Ovary (tissue), 9 donors: ENCODE data around the gene IRAK4. TPM values are rescaled to one million over a fixed set of nuclear protein-coding genes. Genes with fewer than 3 reads are reported as not detected.

Experiments
- DNase-seq, 5 donors: peaks; one replicate each; pipeline ENCODE4 v3.0.0-alpha.2; 2019 to 2020
- H3K27ac ChIP-seq, 2 donors: fragments of 200-600 bp; one replicate each; pipeline versions ENCODE4 v1.5.1 to v1.8.0; 2019 to 2022
- H3K27me3 ChIP-seq: fragments of 200-600 bp; one replicate; pipeline ENCODE4 v1.8.0; 2022
- H3K36me3 ChIP-seq: fragments of 200-600 bp; sonication (generic); one replicate; pipeline ENCODE4 v1.5.1; 2019
- H3K4me1 ChIP-seq: one replicate; pipeline ENCODE4 v1.8.1; 2013; ENCODE audit warnings: mild to moderate bottlenecking, moderate library complexity; ENCODE audit not compliant: insufficient read depth
- H3K4me3 ChIP-seq: fragments of 200-600 bp; sonication (generic); one replicate; pipeline ENCODE4 v1.5.1; 2017
- H3K9me3 ChIP-seq, 2 donors: fragments of 200-600 bp in 1 of 2; sonication (generic) in 1 of 2; one replicate each; pipeline versions ENCODE4 v1.5.1 to v1.8.1; 2013 to 2019; ENCODE audit warnings: mild to moderate bottlenecking in 1 of 2, moderate library complexity in 1 of 2
- EP300 ChIP-seq: sonication (generic); formaldehyde crosslinking; IDR thresholded peaks from one replicate; pipeline ENCODE4 v1.6.1; 2017; ENCODE audit warnings: antibody characterized with exemption
- POLR2A ChIP-seq: fragments of 450-650 bp; IDR thresholded peaks from one replicate; pipeline ENCODE4 v1.6.1; 2017; ENCODE audit warnings: antibody characterized with exemption, mild to moderate bottlenecking, moderate library complexity
- WGBS, 3 donors: extraction: QIAGEN DNeasy Blood & Tissue Kit in 1 of 3; methylation state at CpG; one replicate each; pipeline versions ENCODE4 v1.1.5 to v1.1.7; 2013 to 2017; 5-methylcytosine and 5-hydroxymethylcytosine counted together
- intact Hi-C, 4 donors: fragments of 100-400 bp; cut with DNase I; formaldehyde crosslinking; loops; one replicate each; pipeline versions ENCODE4 v1.11.0 to v1.15.1; 2022 to 2023
- polyA plus RNA-seq, 2 donors: library from polyadenylated mRNA; stranded (reverse); fragments of 200-250 nt in 1 of 2; fragments of 350-450 nt in 1 of 2; fragmentation: Illumina TruSeq in 1 of 2; extraction: RNeasy Lipid Tissue Mini Kit (QIAGEN cat#74804) in 1 of 2; gene quantifications; one replicate each; pipeline ENCODE4 v1.2.3, GENCODE V29; 2013 to 2014
- total RNA-seq, 7 donors: library from RNA; depleted of rRNA in 2 of 7; stranded (reverse); fragments of >200 nt in 2 of 7; fragmentation: NEBNext Ultra II Directional in 3 of 7; extraction: Animal tissue kit (Norgen Biotek cat#: 25700) in 3 of 7; gene quantifications; one replicate each; pipeline versions ENCODE4 v1.1.0 to v1.2.4, GENCODE V29; 2016 to 2023
- TF ChIP-seq, protein P1 (sequence below), 3 donors: fragments of 450-650 bp in 2 of 3; fragments of 200-600 bp in 1 of 3; IDR thresholded peaks; one replicate each; pipeline versions ENCODE4 v1.5.1 to v1.8.0; 2016 to 2022; ENCODE audit warnings: antibody characterized with exemption in 3 of 3, mild to moderate bottlenecking in 1 of 3
- donor health status: DM: no; HTN: no; CAD: no; lungs with moderate emphysema.
- donor health status: DM: no; HTN: no; CAD: no.
- donor health status: Bipolar disorder and iron deficiency.
- donor health status: DM: yes; HTN: yes; CAD: no.
- donor health status: DM: no; HTN: no; CAD: no.
- donor health status: DM: yes; HTN: yes; CAD: no.

The IRAK4 gene
- total and polyA plus RNA-seq, 9 donors = 7.8 to 18.5 (median 12.9) TPM

DNA sequence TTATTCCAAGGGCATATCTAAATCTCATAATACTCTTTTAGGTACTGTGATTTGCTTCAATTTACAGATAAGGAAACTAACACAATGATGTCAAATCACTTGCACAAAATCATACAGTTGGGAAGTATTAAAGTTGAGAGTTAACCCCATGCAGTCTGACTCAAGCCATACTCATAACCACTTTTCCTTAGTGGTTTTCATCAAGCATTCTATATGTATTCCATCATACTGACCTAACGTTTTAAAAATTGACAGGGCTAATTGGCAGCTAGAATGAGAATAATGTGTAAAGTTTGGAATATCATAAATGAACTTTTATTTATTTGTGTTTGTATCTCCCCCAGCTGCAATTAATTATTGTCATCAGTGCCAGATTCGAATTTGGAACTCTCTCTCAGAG, 21.1 kb upstream of the IRAK4 start:
- no peak overlapping the region for H3K27ac ChIP-seq
- no peak for DNase-seq
- no peak for TF ChIP-seq POLR2A
- no peak for TF ChIP-seq EP300
- TF ChIP-seq, protein P1, sequence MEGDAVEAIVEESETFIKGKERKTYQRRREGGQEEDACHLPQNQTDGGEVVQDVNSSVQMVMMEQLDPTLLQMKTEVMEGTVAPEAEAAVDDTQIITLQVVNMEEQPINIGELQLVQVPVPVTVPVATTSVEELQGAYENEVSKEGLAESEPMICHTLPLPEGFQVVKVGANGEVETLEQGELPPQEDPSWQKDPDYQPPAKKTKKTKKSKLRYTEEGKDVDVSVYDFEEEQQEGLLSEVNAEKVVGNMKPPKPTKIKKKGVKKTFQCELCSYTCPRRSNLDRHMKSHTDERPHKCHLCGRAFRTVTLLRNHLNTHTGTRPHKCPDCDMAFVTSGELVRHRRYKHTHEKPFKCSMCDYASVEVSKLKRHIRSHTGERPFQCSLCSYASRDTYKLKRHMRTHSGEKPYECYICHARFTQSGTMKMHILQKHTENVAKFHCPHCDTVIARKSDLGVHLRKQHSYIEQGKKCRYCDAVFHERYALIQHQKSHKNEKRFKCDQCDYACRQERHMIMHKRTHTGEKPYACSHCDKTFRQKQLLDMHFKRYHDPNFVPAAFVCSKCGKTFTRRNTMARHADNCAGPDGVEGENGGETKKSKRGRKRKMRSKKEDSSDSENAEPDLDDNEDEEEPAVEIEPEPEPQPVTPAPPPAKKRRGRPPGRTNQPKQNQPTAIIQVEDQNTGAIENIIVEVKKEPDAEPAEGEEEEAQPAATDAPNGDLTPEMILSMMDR (IDR thresholded peaks at IDR 0.05) = no peak
- H3K4me3 ChIP-seq = no peak overlapping the region
- 59 to 65% (median 61%) methylated on average over 2 of the region's 2 CpGs for WGBS, 3 donors
- no peaks in the 10 kb centered on the region for H3K36me3 ChIP-seq
- H3K4me1 ChIP-seq = no peaks in the 10 kb centered on the region
- H3K9me3 ChIP-seq = no peaks in the 10 kb centered on the region
- intact Hi-C loops = no loop called here
- no peaks in the 10 kb centered on the region for H3K27me3 ChIP-seq

- TF ChIP-seq POLR2A (no peak), EP300 (no peak)
- TF ChIP-seq, protein P1 (IDR thresholded peaks at IDR 0.05) = no peak
- DNase-seq = no peak
- no peaks in the 10 kb centered on the region for H3K4me1 ChIP-seq
- intact Hi-C loops = no loop called here
- no peak overlapping the region for H3K4me3 ChIP-seq
- WGBS, 3 donors = 42 to 61% (median 59%) methylated on average over 3 of the region's 3 CpGs
- no peaks in the 10 kb centered on the region for H3K36me3 ChIP-seq
- no peak overlapping the region for H3K27ac ChIP-seq
- H3K27me3 ChIP-seq = no peaks in the 10 kb centered on the region
- H3K9me3 ChIP-seq = no peaks in the 10 kb centered on the region
Observed at GRCh38 chr12:43740511-43741100, 18.1 kb upstream of the IRAK4 start.

- Histone ChIP-seq H3K36me3 (no peaks in the 10 kb centered on the region), H3K4me3 (no peak overlapping the region), H3K4me1 (no peaks in the 10 kb centered on the region), H3K9me3 (no peaks in the 10 kb centered on the region), H3K27ac (no peak overlapping the region), H3K27me3 (no peaks in the 10 kb centered on the region)
- DNase-seq = no peak
- intact Hi-C loops = no loop called here
- TF ChIP-seq, protein P1 (IDR thresholded peaks at IDR 0.05) = no peak
- TF ChIP-seq EP300 (no peak), POLR2A (no peak)
Observed at GRCh38 chr12:43742106-43742505, 16.6 kb upstream of the IRAK4 start.

DNA sequence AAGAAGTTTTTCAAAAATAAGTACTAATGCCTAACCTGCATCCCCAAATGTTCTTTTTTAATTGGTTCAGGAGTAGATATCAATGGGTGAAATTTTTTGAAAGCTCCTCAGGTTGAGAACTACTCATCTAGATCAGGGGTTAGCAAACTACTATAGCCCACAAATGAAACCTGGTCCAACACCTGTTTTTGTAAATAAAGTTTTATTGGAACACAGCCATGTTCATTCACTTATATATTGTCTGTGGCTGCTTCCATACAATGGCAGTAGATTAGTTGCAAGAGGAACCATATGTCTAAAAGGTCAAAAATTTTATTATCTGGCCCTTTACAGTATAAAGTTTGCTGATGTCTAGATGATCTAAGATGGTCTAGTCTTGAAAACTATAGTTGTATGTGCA, 13.9 kb upstream of the IRAK4 start:
- intact Hi-C loops = no loop called here
- H3K27ac ChIP-seq = no peak overlapping the region
- DNase-seq = no peak
- H3K27me3 ChIP-seq = no peaks in the 10 kb centered on the region
- TF ChIP-seq, protein P1 (IDR thresholded peaks at IDR 0.05) = no peak
- TF ChIP-seq POLR2A (no peak), EP300 (no peak)
- H3K36me3 ChIP-seq = no peaks in the 10 kb centered on the region
- H3K9me3 ChIP-seq = no peaks in the 10 kb centered on the region
- H3K4me3 ChIP-seq = no peak overlapping the region
- H3K4me1 ChIP-seq = no peaks in the 10 kb centered on the region
